ENCODE results near the gene VAV3.

The VAV3 gene

DNA sequence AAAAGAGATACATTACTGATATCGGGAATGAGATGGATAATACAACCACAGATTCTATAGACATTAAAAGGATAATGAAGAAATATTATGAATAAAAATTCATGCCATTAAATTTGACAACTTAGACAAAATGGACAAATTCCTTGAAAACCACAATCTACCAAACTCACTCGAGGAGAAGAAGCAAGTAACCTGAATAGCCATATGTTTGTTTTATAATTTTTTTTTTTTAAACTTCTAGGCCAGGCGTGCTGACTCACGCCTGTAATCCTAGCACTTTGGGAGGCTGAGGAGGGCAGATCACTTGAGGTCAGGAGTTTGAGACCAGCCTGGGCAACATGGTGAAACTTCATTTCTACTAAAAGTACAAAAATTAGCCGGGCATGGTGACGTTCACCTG, 327.9 kb downstream of the VAV3 start:
- DNase-seq (no peak), ATAC-seq (no peak)
- Mint-ChIP-seq H3K27me3 (no peaks in the 10 kb centered on the region), H3K4me3 (no peak overlapping the region), H3K36me3 (ENCODE audit: low read depth) (peaks cover 19% of the 10 kb centered on the region), H3K9me3 (no peaks in the 10 kb centered on the region), H3K4me1 (no peaks in the 10 kb centered on the region), H3K27ac (no peak overlapping the region)

DNA sequence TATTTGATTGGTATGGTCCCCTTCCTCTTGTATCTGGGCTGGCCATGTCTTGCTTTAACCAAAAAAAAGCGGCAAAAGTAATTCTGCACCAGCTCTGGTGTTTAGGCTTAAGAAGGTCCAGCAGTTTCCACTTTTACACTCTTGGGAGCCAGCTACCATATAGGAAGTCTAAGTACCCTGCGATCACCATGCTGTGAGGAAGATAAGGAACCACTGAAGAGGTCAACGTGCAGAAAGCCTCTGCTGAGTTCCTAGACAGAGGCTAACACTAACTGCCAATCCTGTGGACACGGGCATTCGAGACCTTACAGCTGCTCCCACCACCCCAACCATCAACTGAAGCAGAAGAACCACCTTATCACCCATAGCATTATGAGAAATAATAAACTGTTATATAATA, 331.4 kb downstream of the VAV3 start:
- no peaks in the 10 kb centered on the region for H3K9me3 Mint-ChIP-seq
- DNase-seq (no peak), ATAC-seq (no peak)
- no peak overlapping the region for H3K27ac Mint-ChIP-seq
- no peak overlapping the region for H3K4me3 Mint-ChIP-seq
- H3K36me3 Mint-ChIP-seq (ENCODE audit: low read depth) = peaks cover 6% of the 10 kb centered on the region
- H3K4me1 Mint-ChIP-seq = peaks cover 5% of the 10 kb centered on the region
- H3K27me3 Mint-ChIP-seq = no peaks in the 10 kb centered on the region

GRCh38 chr1:107626073-107626796, 338.7 kb downstream of the VAV3 start:
- Mint-ChIP-seq H3K9me3 (no peaks in the 10 kb centered on the region), H3K27me3 (no peaks in the 10 kb centered on the region), H3K36me3 (ENCODE audit: low read depth) (peaks cover 2% of the 10 kb centered on the region), H3K4me3 (no peak overlapping the region), H3K4me1 (peaks cover 33% of the 10 kb centered on the region), H3K27ac (no peak overlapping the region)
- DNase-seq = no peak
- no peak for ATAC-seq

- Mint-ChIP-seq H3K27me3 (no peaks in the 10 kb centered on the region), H3K27ac (no peak overlapping the region), H3K9me3 (no peaks in the 10 kb centered on the region), H3K4me3 (no peak overlapping the region), H3K36me3 (ENCODE audit: low read depth) (peaks cover 5% of the 10 kb centered on the region), H3K4me1 (peaks cover 39% of the 10 kb centered on the region)
- no peak for ATAC-seq
- DNase-seq = no peak
These were observed 339.5 kb downstream of the VAV3 start for GRCh38 chr1:107625405-107626029.

DNA sequence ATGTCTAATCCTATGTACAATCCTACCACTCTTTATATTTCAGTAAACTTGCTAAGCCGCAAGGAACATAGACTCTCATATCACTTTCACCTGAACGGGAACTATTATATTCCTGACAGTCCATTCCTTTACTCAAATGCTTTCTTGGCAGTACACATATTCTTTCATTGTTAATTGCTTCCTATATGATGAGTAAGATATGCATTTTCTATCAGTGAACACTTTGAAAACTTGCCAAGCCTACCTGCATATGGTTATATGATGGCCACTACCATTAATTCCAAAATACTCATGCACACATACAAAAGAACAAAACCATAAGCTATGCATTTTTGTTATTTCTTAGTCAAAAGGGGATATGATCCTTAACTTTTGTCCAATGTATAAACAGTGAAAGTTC, 341.5 kb downstream of the VAV3 start:
- Mint-ChIP-seq H3K4me3 (no peak overlapping the region), H3K27ac (no peak overlapping the region), H3K9me3 (no peaks in the 10 kb centered on the region), H3K36me3 (ENCODE audit: low read depth) (peaks cover 6% of the 10 kb centered on the region), H3K4me1 (peaks cover 36% of the 10 kb centered on the region), H3K27me3 (no peaks in the 10 kb centered on the region)
- no peak for ATAC-seq
- no peak for DNase-seq

DNA sequence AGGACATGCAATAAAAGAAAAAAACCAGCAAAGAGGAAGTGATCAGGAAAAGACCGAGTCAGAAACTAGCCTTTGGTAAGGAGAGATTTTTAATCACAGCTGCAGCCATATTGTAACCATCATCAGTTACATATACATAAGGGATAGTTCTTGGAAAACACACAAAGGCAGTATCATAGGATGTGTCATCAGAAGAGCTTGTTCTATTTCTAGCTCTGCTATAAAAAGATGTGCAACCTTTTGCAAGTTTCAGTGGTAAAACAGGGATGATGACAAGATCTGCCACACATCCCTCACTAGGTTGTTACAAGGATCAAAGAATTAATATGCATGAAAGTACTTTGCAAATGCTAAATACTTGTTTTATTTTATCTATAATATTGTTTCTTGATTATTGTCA, 342.0 kb downstream of the VAV3 start:
- Mint-ChIP-seq H3K27ac (no peak overlapping the region), H3K9me3 (no peaks in the 10 kb centered on the region), H3K4me3 (no peak overlapping the region), H3K36me3 (ENCODE audit: low read depth) (peaks cover 6% of the 10 kb centered on the region), H3K27me3 (no peaks in the 10 kb centered on the region), H3K4me1 (peaks cover 36% of the 10 kb centered on the region)
- DNase-seq (no peak), ATAC-seq (peak; percentile 97)

DNA sequence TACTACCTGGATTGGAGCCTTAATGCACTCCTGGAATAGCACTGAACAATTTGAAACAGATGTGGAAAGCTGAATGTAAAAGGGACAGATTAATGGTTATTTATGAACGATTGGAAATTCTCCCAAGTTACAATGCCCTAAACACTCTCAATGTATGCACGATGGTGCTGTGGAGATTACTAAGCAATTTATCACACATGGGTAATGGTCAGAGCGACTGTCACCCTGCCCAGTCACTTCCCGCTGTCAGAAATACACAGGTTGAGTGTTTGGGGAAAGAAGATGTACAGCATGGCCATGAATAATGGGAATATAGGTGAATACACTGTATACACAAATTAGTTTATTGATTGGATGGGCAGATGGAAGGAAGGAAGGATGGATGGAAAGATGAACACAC, 342.4 kb downstream of the VAV3 start:
- Mint-ChIP-seq H3K9me3 (peaks cover 4% of the 10 kb centered on the region), H3K4me1 (peaks cover 36% of the 10 kb centered on the region), H3K27me3 (no peaks in the 10 kb centered on the region), H3K36me3 (ENCODE audit: low read depth) (peaks cover 9% of the 10 kb centered on the region), H3K27ac (no peak overlapping the region), H3K4me3 (no peak overlapping the region)
- DNase-seq = no peak
- no peak for ATAC-seq

GRCh38 chr1:107620753-107621152, 344.2 kb downstream of the VAV3 start:
- H3K4me1 Mint-ChIP-seq = peaks cover 30% of the 10 kb centered on the region
- peaks cover 9% of the 10 kb centered on the region for H3K9me3 Mint-ChIP-seq
- DNase-seq = no peak
- no peaks in the 10 kb centered on the region for H3K27me3 Mint-ChIP-seq
- no peak for ATAC-seq
- H3K4me3 Mint-ChIP-seq = no peak overlapping the region
- H3K27ac Mint-ChIP-seq = peak overlapping the region; percentile 57
- H3K36me3 Mint-ChIP-seq (ENCODE audit: low read depth) = peaks cover 18% of the 10 kb centered on the region

- H3K4me1 Mint-ChIP-seq = peaks cover 24% of the 10 kb centered on the region
- peaks cover 36% of the 10 kb centered on the region for H3K36me3 Mint-ChIP-seq (ENCODE audit: low read depth)
- no peak overlapping the region for H3K4me3 Mint-ChIP-seq
- DNase-seq (no peak), ATAC-seq (no peak)
- peaks cover 9% of the 10 kb centered on the region for H3K9me3 Mint-ChIP-seq
- no peak overlapping the region for H3K27ac Mint-ChIP-seq
- no peaks in the 10 kb centered on the region for H3K27me3 Mint-ChIP-seq
These were observed 346.4 kb downstream of the VAV3 start for GRCh38 chr1:107618539-107618938.

DNA sequence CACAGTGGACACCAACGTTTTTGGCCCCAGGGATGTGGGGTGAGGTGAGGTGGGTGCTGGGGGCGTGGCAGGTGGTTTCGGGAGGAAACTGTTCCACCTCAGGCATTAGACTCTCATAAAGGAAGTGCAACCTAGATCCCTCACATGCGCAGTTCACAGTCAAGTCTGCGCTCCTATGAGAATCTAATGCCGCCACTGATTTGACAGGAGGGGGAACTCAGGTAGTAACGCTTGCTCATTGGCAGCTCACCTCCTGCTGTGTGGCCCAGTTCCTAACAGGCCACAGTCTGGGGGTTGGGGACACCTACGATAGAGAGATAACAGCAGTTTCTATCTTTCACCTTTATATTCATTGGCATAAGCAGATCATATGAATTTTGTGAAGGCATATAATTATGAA, 347.1 kb downstream of the VAV3 start:
- peaks cover 20% of the 10 kb centered on the region for H3K4me1 Mint-ChIP-seq
- no peak overlapping the region for H3K4me3 Mint-ChIP-seq
- H3K27me3 Mint-ChIP-seq = no peaks in the 10 kb centered on the region
- peaks cover 41% of the 10 kb centered on the region for H3K36me3 Mint-ChIP-seq (ENCODE audit: low read depth)
- peaks cover 14% of the 10 kb centered on the region for H3K9me3 Mint-ChIP-seq
- DNase-seq (no peak), ATAC-seq (no peak)
- no peak overlapping the region for H3K27ac Mint-ChIP-seq

GRCh38 chr1:107617456-107617855, 347.5 kb downstream of the VAV3 start:
- Mint-ChIP-seq H3K9me3 (peaks cover 19% of the 10 kb centered on the region), H3K36me3 (ENCODE audit: low read depth) (peaks cover 46% of the 10 kb centered on the region), H3K4me1 (peaks cover 16% of the 10 kb centered on the region), H3K27me3 (no peaks in the 10 kb centered on the region), H3K4me3 (no peak overlapping the region), H3K27ac (no peak overlapping the region)
- ATAC-seq (no peak), DNase-seq (no peak)

GRCh38 chr1:107609808-107610207, 355.2 kb downstream of the VAV3 start:
- DNase-seq (no peak), ATAC-seq (no peak)
- H3K27me3 Mint-ChIP-seq = no peaks in the 10 kb centered on the region
- H3K27ac Mint-ChIP-seq = no peak overlapping the region
- H3K4me3 Mint-ChIP-seq = no peak overlapping the region
- no peaks in the 10 kb centered on the region for H3K4me1 Mint-ChIP-seq
- H3K9me3 Mint-ChIP-seq = peaks cover 21% of the 10 kb centered on the region
- peaks cover 37% of the 10 kb centered on the region for H3K36me3 Mint-ChIP-seq (ENCODE audit: low read depth)

GRCh38 chr1:107604825-107605224, 360.2 kb downstream of the VAV3 start:
- Mint-ChIP-seq H3K4me3 (no peak overlapping the region), H3K27me3 (no peaks in the 10 kb centered on the region), H3K36me3 (ENCODE audit: low read depth) (peaks cover 18% of the 10 kb centered on the region), H3K4me1 (no peaks in the 10 kb centered on the region), H3K9me3 (peaks cover 9% of the 10 kb centered on the region), H3K27ac (no peak overlapping the region)
- ATAC-seq = no peak
- no peak for DNase-seq

- DNase-seq = no peak
- no peaks in the 10 kb centered on the region for H3K4me1 Mint-ChIP-seq
- ATAC-seq = no peak
These were observed 364.3 kb downstream of the VAV3 start for GRCh38 chr1:107600607-107601160.

GRCh38 chr1:107599220-107599619, 365.8 kb downstream of the VAV3 start:
- Mint-ChIP-seq H3K36me3 (ENCODE audit: low read depth) (peaks cover 7% of the 10 kb centered on the region), H3K4me1 (peaks cover 5% of the 10 kb centered on the region), H3K27me3 (no peaks in the 10 kb centered on the region), H3K9me3 (no peaks in the 10 kb centered on the region), H3K27ac (no peak overlapping the region), H3K4me3 (no peak overlapping the region)
- ATAC-seq (no peak), DNase-seq (no peak)

More at GRCh38 chr1:107600607-107601160, 364.3 kb downstream of the VAV3 start:
- H3K36me3 Mint-ChIP-seq (ENCODE audit: low read depth) = peaks cover 5% of the 10 kb centered on the region
- H3K4me3 Mint-ChIP-seq = no peak overlapping the region
- H3K27ac Mint-ChIP-seq = no peak overlapping the region
- H3K27me3 Mint-ChIP-seq = no peaks in the 10 kb centered on the region
- no peaks in the 10 kb centered on the region for H3K9me3 Mint-ChIP-seq

All from activated naive CD8-positive, alpha-beta T cell treated with anti-CD3 and anti-CD28 coated beads, Interleukin-2, amount 50 U/mL, for 24 hours (primary cell).